Measurements from ENCODE around the gene DDRGK1. TPM values are rescaled to one million over a fixed set of nuclear protein-coding genes. Genes with fewer than 3 reads are reported as not detected.

The DDRGK1 gene
- polyA plus RNA-seq, 3 donors = 39.9 to 42.7 (median 42.6) TPM

- Histone ChIP-seq H3K4me2 (replicated peaks; ENCODE audit: extremely low read depth, low read length, poor library complexity, severe bottlenecking) (no peak overlapping the region), H3K9ac (ENCODE audit: insufficient read depth, low read length, poor library complexity, severe bottlenecking) (no peak overlapping the region), H3K9me3 (replicated peaks in 1 of 2; ENCODE audit: control insufficient read depth in 1 of 2, insufficient read depth in 1 of 2, low read length in 2 of 2) (no peaks in the 10 kb centered on the region), H4K20me1 (ENCODE audit: insufficient read depth, low read length) (no peaks in the 10 kb centered on the region), H3K36me3 (replicated peaks in 1 of 2; ENCODE audit: control insufficient read depth in 1 of 2, insufficient read depth in 2 of 2, low read length in 2 of 2) (peaks cover 83 to 95% of the 10 kb centered on the region in 2 donors), H3K4me1 (ENCODE audit: control insufficient read depth in 1 of 2, insufficient read depth in 2 of 2, low read length in 2 of 2) (no peaks in the 10 kb centered on the region), H3K4me3 (replicated peaks in 1 of 3; ENCODE audit: low read depth in 2 of 3, low read length in 3 of 3) (no peak overlapping the region), H3K27ac (ENCODE audit: low read depth in 1 of 2, low read length in 2 of 2) (no peak overlapping the region), H3K79me2 (ENCODE audit: insufficient read depth, low read length) (no peaks in the 10 kb centered on the region), H2AFZ (ENCODE audit: insufficient read depth, low read depth, low read length, poor library complexity, severe bottlenecking) (no peak overlapping the region), H3K27me3 (ENCODE audit: control insufficient read depth in 2 of 2, insufficient read depth in 2 of 2, low read length in 2 of 2) (no peaks in the 10 kb centered on the region)
- Mint-ChIP-seq H3K9me3 (no peaks in the 10 kb centered on the region), H3K27me3 (ENCODE audit: low read depth in 3 of 3) (peaks cover 0 to 1% (median 0%) of the 10 kb centered on the region in 3 donors), H3K27ac (no peak overlapping the region), H3K36me3 (peaks cover 82 to 100% of the 10 kb centered on the region in 2 donors), H3K4me1 (no peaks in the 10 kb centered on the region), H3K4me3 (no peak overlapping the region)
- no peak for TF ChIP-seq CTCF (IDR thresholded peaks at IDR 0.05)
- intact Hi-C loops (cut with micrococcal nuclease) = no loop called here
- no peak for DNase-seq
- 100% methylated on average over 5 of the region's 10 CpGs for WGBS (ENCODE audit: insufficient coverage)
Observed at GRCh38 chr20:3194617-3195280, 9.7 kb downstream of the DDRGK1 start.

- Histone ChIP-seq H3K27ac (ENCODE audit: low read depth in 1 of 2, low read length in 2 of 2) (no peak overlapping the region), H3K27me3 (ENCODE audit: control insufficient read depth in 2 of 2, insufficient read depth in 2 of 2, low read length in 2 of 2) (no peaks in the 10 kb centered on the region), H3K9me3 (replicated peaks in 1 of 2; ENCODE audit: control insufficient read depth in 1 of 2, insufficient read depth in 1 of 2, low read length in 2 of 2) (no peaks in the 10 kb centered on the region), H3K36me3 (replicated peaks in 1 of 2; ENCODE audit: control insufficient read depth in 1 of 2, insufficient read depth in 2 of 2, low read length in 2 of 2) (peaks cover 80 to 95% of the 10 kb centered on the region in 2 donors), H3K9ac (ENCODE audit: insufficient read depth, low read length, poor library complexity, severe bottlenecking) (no peak overlapping the region), H3K79me2 (ENCODE audit: insufficient read depth, low read length) (no peaks in the 10 kb centered on the region), H4K20me1 (ENCODE audit: insufficient read depth, low read length) (no peaks in the 10 kb centered on the region), H3K4me1 (ENCODE audit: control insufficient read depth in 1 of 2, insufficient read depth in 2 of 2, low read length in 2 of 2) (no peaks in the 10 kb centered on the region), H2AFZ (ENCODE audit: insufficient read depth, low read depth, low read length, poor library complexity, severe bottlenecking) (no peak overlapping the region), H3K4me3 (replicated peaks in 1 of 3; ENCODE audit: low read depth in 2 of 3, low read length in 3 of 3) (no peak overlapping the region), H3K4me2 (replicated peaks; ENCODE audit: extremely low read depth, low read length, poor library complexity, severe bottlenecking) (no peak overlapping the region)
- no peaks in the 10 kb centered on the region for H3K4me1 Mint-ChIP-seq
- peak overlapping the region in 1 of 7 donors; percentile 46 for H3K27ac Mint-ChIP-seq
- no peak for TF ChIP-seq CTCF (IDR thresholded peaks at IDR 0.05)
- intact Hi-C loops (cut with micrococcal nuclease) = no loop called here
- H3K4me3 Mint-ChIP-seq = no peak overlapping the region
- no peak for DNase-seq
- peaks cover 81 to 100% of the 10 kb centered on the region in 2 donors for H3K36me3 Mint-ChIP-seq
- peaks cover 0 to 1% (median 0%) of the 10 kb centered on the region in 3 donors for H3K27me3 Mint-ChIP-seq (ENCODE audit: low read depth in 3 of 3)
- H3K9me3 Mint-ChIP-seq = no peaks in the 10 kb centered on the region
- WGBS (ENCODE audit: insufficient coverage) = 81% methylated on average over 3 of the region's 14 CpGs
Observed at GRCh38 chr20:3193806-3194616, 10.5 kb downstream of the DDRGK1 start.
